ENCODE measurements around the gene RBPJ.

RBPJ gene

GRCh38 chr4:26459756-26460530 is 139.1 kb downstream of the RBPJ start:
- peak; percentile 27 for DNase-seq (ENCODE audit: low read depth)

- DNase-seq (ENCODE audit: low read depth) = no peak
Measured at GRCh38 chr4:26462874-26463273, 142.1 kb downstream of the RBPJ start.

DNA sequence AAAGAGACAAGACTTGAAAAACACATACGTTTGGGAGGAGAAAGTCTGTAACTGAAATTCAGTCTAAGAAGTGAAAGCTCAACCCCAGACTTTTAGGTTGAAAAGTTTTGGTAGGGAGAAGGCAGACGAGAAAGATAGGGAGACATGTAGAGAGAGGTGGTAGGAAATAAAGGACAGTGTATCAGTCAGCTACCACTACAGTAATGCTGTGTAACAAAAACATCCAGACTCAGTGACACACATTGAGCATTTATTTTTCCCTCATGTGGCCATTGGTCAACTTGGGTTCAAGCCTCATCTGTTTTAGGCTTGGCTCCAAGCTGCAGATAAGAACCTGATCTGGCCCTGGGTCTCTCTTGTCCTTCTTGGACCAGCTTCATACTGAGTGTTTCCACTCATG is 142.6 kb downstream of the RBPJ start:
- DNase-seq (ENCODE audit: low read depth) = no peak

DNA sequence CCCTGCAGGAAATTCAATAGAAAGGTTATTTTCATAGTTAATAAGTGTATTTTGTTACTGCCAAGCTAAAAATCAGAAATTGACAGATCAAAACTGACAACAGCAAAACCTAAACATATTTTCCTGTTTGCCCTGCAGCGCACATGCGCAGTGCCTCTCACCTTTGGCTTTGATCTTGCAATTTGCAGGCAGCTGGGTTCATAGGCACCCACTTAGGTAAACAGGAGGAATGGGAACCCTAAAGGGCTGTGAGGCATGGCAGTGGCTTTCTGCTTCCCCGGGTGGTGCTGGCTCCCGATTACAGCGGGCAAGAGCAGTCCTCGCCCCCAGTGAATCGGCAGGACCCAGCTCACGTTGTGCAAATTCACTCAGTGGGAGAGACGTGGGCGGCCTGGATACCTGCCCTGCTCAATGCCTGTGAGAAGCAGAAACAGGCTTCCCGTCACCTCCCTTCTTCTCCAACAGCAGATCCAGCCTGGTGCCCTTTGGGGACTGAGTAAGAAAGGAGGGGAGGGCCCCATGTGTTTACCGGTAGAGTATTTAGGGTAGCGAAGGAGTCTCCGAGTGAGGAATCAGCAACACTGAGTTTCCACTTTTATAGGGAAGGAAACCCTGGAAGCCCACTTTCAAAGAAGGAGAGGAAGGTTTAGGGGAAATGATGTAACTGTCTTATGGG is 143.7 kb downstream of the RBPJ start:
- no peak for DNase-seq (ENCODE audit: low read depth)

DNA sequence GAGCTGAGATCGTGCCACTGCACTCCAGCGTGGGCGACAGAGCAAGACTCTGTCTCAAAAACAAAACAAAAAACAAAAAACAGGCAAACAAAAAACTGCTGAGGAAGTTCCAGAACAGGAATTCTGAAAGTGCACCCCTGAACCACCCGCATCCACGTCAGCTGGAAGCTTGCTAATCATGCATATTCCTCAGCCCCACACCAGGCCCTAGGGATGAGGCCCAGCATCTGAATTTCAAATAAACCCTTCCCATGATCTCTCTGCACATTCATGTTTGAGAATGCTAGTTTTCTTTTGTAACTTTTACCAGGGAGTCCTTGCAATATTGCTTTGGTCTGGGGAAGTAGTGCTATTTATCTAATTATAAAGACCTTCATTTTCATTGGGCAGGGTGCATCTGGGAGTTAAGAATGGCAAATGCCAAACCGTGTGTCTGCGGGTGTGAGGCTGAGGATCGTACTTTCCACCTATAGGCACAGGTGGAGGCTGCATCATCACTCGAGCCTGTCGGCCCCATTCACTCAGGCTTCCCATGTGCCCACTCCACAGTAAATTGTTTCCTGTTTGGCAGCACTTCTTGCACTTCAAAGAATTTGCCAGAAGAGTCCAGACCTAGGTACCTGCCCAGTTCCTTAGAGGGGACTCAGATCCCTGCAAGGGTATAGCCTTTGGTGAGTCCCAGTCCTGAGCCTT is 145.9 kb downstream of the RBPJ start:
- DNase-seq (ENCODE audit: low read depth) = no peak

GRCh38 chr4:26467724-26468123 is 146.9 kb downstream of the RBPJ start:
- DNase-seq (ENCODE audit: low read depth) = no peak

- DNase-seq (ENCODE audit: low read depth) = no peak
Measured at GRCh38 chr4:26468283-26468949, 147.6 kb downstream of the RBPJ start.

- DNase-seq (ENCODE audit: low read depth) = no peak
Measured at GRCh38 chr4:26468977-26469376, 148.2 kb downstream of the RBPJ start.

DNA sequence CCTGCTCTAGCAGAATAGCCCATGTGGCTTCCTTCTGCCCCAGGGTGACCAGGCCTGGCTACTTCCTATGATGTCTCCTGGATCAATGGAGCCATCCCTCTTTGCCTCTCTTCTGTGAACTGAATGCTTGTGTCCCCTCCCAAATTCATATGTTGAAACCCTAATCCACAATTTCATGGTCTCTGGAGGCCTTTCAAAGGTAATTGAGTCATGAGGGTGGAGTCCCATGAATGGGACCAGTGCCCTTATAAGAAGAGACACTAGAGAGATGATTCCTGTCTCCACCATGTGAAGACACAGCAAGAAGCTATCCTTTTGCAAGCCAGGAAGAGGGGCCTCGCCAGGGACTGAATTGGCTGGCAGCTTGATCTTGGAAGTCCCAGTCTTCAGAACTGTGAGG is 151.1 kb downstream of the RBPJ start:
- no peak for DNase-seq (ENCODE audit: low read depth)

- no peak for DNase-seq (ENCODE audit: low read depth)
Measured at GRCh38 chr4:26473893-26474292, 153.1 kb downstream of the RBPJ start.

GRCh38 chr4:26474551-26474950 is 153.7 kb downstream of the RBPJ start:
- no peak for DNase-seq (ENCODE audit: low read depth)

GRCh38 chr4:26475716-26476115 is 154.9 kb downstream of the RBPJ start:
- no peak for DNase-seq (ENCODE audit: low read depth)

DNA sequence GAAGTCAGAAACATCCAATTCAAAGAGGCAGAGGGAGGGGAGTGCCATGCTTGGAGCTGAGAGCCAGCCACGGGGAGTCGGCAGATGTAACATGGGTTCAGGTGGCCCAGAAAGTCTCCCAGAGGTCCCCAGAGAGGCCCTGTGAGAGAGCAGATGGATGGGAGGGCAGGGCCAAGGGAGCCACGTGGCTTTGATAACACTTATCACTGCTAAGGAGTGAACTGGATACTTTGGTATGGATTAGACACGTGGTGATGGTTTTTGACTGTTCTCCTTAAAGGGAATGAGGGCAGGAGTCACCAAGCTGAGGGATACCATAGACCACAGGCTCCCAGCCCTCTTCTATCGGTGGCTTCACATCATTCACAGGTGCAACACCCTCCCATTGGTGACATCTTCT is 155.7 kb downstream of the RBPJ start:
- no peak for DNase-seq (ENCODE audit: low read depth)

- DNase-seq (ENCODE audit: low read depth) = no peak
Measured at GRCh38 chr4:26478330-26478729, 157.5 kb downstream of the RBPJ start.

DNA sequence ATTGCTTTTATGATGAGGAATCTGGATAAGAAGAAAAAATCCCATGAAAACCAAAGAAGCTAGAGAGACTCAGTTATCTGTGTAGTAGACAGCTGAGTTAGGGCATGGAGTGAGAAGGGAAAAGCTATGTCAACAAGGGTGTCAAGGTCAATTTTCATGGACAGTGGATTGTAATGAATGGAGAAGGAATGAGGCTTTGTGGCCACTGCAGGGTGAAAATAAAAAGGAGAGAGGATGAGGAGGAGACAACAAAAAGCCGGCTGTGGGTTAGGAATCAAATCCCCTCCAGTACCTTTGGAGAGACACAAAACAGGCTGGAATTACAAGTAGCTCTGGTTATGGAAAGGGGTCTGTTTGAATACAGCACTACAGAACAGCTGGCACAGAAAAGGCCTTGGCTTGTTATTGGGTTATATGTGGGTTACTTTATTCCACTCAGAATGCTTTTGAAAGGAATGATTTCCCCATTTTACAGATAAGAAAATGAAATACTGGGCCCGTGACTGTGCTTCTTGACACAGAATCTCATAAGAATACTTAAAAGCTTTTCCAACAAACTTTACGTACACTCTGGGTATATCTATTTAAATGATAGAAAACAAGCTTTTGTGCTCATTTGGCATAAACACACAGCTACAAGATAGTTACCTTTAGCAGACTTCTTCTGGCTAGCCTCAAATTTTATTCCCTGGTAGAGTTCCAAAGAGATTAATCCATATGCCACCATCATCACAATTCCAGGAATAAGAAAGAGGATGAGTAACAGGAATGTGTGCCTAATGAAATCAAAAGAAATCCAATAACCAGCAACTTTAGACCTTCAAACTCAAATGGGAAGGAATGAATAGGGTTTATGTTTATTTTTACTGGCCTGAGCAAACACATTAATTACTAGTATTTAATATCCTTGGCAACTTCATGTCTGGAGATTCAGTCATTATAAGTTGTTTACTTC is 162.0 kb downstream of the RBPJ start:
- DNase-seq (ENCODE audit: low read depth) = peak; percentile 43

GRCh38 chr4:26484032-26484515 is 163.3 kb downstream of the RBPJ start:
- DNase-seq (ENCODE audit: low read depth) = peak; percentile 43

- DNase-seq (ENCODE audit: low read depth) = peak; percentile 27
Measured at GRCh38 chr4:26484516-26484915, 163.7 kb downstream of the RBPJ start.

Measured in fibroblast of gingiva (primary cell).